ENCODE data around the gene HAPLN2. TPM values are rescaled to one million over a fixed set of nuclear protein-coding genes. Genes with fewer than 3 reads are reported as not detected.

Gene HAPLN2
- total RNA-seq, 1 donor from 2014 or later: not detected

GRCh38 chr1:156662800-156663055 is 43.5 kb downstream of the HAPLN2 start:
- no peak for DNase-seq (ENCODE audit: low read depth)
- Histone ChIP-seq H3K27me3 (ENCODE audit: control insufficient read depth, insufficient read depth, low read length) (no peaks in the 10 kb centered on the region), H3K36me3 (ENCODE audit: control insufficient read depth, insufficient read depth, low read length) (no peaks in the 10 kb centered on the region), H3K4me3 (ENCODE audit: low read depth, low read length) (no peak overlapping the region)
- no peak for TF ChIP-seq CTCF (IDR thresholded peaks at IDR 0.05; ENCODE audit: insufficient read depth, low read length, poor library complexity, severe bottlenecking)

- Histone ChIP-seq H3K27me3 (ENCODE audit: control insufficient read depth, insufficient read depth, low read length) (no peaks in the 10 kb centered on the region), H3K4me3 (ENCODE audit: low read depth, low read length) (no peak overlapping the region), H3K36me3 (ENCODE audit: control insufficient read depth, insufficient read depth, low read length) (no peaks in the 10 kb centered on the region)
- no peak for DNase-seq (ENCODE audit: low read depth)
- no peak for TF ChIP-seq CTCF (IDR thresholded peaks at IDR 0.05; ENCODE audit: insufficient read depth, low read length, poor library complexity, severe bottlenecking)
Observed at GRCh38 chr1:156663178-156663577, 44.0 kb downstream of the HAPLN2 start.

GRCh38 chr1:156664046-156664766 is 45.0 kb downstream of the HAPLN2 start:
- Histone ChIP-seq H3K4me3 (ENCODE audit: low read depth, low read length) (no peak overlapping the region), H3K36me3 (ENCODE audit: control insufficient read depth, insufficient read depth, low read length) (no peaks in the 10 kb centered on the region), H3K27me3 (ENCODE audit: control insufficient read depth, insufficient read depth, low read length) (no peaks in the 10 kb centered on the region)
- no peak for TF ChIP-seq CTCF (IDR thresholded peaks at IDR 0.05; ENCODE audit: insufficient read depth, low read length, poor library complexity, severe bottlenecking)
- DNase-seq (ENCODE audit: low read depth): no peak

GRCh38 chr1:156664767-156665411 is 45.7 kb downstream of the HAPLN2 start:
- Histone ChIP-seq H3K4me3 (ENCODE audit: low read depth, low read length) (no peak overlapping the region), H3K27me3 (ENCODE audit: control insufficient read depth, insufficient read depth, low read length) (no peaks in the 10 kb centered on the region), H3K36me3 (ENCODE audit: control insufficient read depth, insufficient read depth, low read length) (no peaks in the 10 kb centered on the region)
- no peak for DNase-seq (ENCODE audit: low read depth)
- TF ChIP-seq CTCF (IDR thresholded peaks at IDR 0.05; ENCODE audit: insufficient read depth, low read length, poor library complexity, severe bottlenecking): no peak

- Histone ChIP-seq H3K4me3 (ENCODE audit: low read depth, low read length) (no peak overlapping the region), H3K36me3 (ENCODE audit: control insufficient read depth, insufficient read depth, low read length) (no peaks in the 10 kb centered on the region), H3K27me3 (ENCODE audit: control insufficient read depth, insufficient read depth, low read length) (no peaks in the 10 kb centered on the region)
- no peak for TF ChIP-seq CTCF (IDR thresholded peaks at IDR 0.05; ENCODE audit: insufficient read depth, low read length, poor library complexity, severe bottlenecking)
- DNase-seq (ENCODE audit: low read depth): no peak
Observed at GRCh38 chr1:156665539-156665938, 46.3 kb downstream of the HAPLN2 start.

Data from kidney epithelial cell (primary cell).